Endometrium (tissue), 2 donors: ENCODE data around the gene NPR1.
"Not testable (repeated sequence)": the region's sequence is repeated elsewhere in the genome, so short reads cannot be mapped to it uniquely, and the experiment has no call there.

Experiments used
- FAIRE-seq: peaks from 2 replicates; lab custom pipeline; 2012; peaks lifted over from hg19 to GRCh38; lab: Jason Lieb, UNC
- donor health status: control.
- donor health status: control.

Gene NPR1

DNA sequence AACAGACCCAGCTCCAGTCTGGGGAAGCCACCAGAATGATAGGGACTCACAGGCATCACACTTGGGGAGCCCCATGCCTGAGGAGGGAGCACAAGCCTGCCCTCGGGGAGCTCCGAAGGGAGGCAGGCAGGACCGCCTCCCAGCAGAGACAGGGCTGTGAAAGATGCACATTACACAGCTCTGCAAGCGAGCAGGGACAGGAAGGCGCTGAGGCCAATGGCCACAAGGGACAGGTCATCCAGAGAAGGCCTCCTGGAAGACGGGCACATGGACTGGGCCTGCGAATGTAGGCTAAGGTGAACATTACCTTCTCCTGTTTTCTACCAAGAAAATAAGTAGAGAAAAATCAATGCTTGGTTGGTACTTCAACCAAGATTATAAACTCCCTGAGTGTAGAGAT, 4.2 kb downstream of the NPR1 start:
- FAIRE-seq: no peak

DNA sequence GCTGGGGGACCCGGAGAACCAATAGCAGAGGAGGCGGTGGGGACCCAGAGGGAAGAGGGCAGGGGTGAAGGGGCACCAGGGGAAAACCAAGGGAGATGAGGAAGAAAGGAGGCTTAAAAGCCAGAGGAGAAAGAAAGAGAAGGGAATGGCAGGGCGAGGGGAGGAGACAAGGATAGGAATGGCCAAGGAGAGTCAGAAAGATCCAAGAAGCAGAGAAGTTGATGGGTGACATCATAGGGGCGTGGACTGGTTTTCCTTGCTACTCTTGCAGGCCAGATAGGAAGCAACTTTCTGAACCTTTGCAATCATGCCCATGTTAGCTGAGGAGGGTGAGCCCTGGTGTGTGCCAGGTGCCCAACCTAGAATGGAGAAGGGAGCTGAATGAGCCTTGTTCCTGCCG, 5.4 kb downstream of the NPR1 start:
- FAIRE-seq: no peak

DNA sequence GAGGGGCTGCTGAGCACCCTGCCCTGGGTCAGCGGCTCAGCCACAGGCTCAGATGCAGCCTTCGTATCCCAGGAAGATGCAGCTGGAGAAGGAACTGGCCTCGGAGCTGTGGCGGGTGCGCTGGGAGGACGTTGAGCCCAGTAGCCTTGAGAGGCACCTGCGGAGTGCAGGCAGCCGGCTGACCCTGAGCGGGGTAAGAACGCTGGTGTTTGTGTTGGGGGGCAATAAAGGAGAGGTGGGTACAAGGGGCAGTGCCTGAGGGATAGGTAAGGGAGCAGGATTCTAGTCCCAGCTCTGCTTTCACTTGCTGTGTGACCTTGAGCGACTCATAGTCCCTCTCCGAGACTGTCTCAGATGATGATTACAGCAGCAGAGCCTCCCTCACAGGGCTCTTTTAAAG, 6.4 kb downstream of the NPR1 start:
- no peak for FAIRE-seq

- FAIRE-seq: no peak
These were observed 7.3 kb downstream of the NPR1 start for GRCh38 chr1:153685544-153686340.

GRCh38 chr1:153687346-153688125, 9.0 kb downstream of the NPR1 start:
- FAIRE-seq: no peak

GRCh38 chr1:153688276-153688675, 9.8 kb downstream of the NPR1 start:
- FAIRE-seq: no peak

DNA sequence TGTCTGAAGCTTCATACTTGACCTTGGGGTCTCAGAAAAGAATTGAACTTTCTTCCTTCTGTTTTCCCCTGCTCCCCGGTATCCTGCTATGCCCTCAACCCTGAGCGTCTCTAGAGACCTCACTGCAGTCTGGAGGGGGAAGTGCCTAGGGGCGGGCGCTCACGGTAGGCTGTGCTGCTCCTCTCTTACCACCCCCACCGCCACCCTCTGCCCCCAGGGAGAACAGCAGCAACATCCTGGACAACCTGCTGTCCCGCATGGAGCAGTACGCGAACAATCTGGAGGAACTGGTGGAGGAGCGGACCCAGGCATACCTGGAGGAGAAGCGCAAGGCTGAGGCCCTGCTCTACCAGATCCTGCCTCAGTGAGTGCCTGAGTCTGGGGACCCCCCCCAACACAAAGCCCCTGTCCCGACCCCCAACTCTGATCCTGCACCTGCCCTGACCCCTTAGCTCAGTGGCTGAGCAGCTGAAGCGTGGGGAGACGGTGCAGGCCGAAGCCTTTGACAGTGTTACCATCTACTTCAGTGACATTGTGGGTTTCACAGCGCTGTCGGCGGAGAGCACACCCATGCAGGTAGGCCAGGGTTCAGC, 10.3 kb downstream of the NPR1 start:
- no peak for FAIRE-seq

DNA sequence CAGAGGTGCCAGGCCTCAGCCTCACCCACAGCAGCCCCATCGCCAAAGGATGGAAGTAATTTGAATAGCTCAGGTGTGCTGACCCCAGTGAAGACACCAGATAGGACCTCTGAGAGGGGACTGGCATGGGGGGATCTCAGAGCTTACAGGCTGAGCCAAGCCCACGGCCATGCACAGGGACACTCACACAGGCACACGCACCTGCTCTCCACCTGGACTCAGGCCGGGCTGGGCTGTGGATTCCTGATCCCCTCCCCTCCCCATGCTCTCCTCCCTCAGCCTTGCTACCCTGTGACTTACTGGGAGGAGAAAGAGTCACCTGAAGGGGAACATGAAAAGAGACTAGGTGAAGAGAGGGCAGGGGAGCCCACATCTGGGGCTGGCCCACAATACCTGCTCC, 15.0 kb downstream of the NPR1 start:
- no peak for FAIRE-seq

DNA sequence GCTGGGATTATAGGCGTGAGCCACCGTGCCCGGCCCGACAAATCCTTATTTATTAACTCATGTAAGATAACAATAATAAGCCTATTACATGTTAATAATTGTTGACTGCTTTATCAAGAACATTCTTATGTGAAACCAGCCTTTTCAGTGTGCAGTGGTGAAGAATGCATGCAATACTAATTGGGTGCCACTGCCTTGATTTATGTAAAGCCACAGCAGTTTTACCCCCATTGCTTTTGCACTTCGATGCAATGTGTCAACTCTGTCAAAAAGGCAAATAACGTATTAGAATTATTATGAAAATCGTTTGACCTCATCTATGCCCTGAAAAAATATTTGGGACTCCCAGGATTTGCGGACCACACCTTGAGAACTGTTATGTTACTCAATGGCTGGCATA, 18.3 kb downstream of the NPR1 start:
- no peak for FAIRE-seq

DNA sequence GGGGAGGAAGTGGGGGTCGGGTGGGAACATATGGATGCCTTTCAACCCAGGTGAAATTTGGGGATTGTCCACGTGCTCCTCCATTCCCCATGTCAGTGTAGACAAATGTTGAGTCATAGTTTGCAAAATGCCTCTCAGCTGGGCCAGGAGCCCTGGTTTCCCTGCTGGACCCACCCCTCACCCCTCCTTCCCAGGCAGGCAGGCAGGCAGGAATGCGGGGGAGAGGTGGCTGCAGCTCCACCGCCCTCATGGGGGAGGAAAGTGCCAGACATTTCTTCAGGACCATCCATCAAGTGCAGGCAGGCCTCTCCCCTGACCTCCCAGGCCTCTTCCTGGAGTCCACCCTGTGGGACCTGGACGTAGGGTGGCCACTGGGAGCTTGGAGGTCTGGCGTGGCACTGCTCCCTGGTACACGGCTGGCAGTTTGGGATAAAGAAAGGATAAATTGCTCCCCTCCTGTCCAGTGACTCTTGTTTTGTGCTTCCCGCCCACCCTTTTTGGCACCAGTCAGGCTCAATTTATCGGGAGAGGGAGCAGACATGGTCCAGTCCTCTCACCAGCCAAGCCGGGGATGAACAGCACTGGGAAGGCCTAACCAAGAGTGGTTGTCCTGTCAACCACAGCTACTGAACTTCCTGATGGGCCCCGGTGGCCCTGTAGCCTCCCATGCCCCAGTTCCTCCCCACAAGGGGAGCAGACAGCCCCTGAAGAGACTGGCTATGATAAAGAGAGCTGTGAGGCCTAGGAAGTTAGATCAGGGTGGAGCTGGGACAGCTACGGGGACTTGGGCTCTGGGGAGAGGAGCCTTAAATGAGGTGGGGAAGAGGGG, 18.9 kb downstream of the NPR1 start:
- FAIRE-seq: no peak

GRCh38 chr1:153698020-153698922, 19.8 kb downstream of the NPR1 start:
- FAIRE-seq: no peak

DNA sequence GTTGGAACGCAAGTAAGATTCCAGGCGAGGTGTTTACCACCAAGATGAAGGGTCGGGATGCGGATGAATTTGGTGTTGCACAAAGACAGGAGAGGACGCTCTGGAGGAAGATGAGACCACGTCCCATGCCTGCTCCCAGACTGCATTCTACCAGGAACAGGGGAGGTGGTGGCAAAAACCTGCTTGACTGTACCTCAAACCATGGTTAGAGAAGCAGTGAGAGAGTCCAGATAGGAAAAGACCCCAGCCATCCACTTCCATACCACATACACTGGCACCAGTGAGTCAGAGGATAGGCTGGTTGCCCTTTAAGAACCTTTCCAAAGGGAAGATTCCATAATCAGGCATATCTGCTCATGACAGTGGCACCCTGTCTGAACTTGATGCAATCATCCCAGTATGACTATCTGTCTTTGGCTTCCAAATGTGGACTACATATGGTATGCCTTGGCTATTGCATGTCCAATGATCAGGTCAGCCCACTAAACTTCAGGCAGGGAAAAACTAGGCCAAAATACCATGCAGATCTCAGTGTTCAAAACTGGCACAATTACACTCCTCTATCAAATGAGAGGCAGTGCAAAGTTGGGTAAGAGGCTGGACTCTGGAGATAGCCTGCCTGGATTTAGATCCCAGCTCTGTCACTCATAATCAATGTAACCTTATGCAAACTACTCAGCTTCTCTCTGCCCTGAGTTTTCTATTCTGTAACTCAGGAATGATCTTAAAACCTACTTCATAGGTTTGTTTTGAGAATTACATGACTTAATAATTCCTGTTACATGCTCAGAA, 20.6 kb downstream of the NPR1 start:
- no peak for FAIRE-seq

DNA sequence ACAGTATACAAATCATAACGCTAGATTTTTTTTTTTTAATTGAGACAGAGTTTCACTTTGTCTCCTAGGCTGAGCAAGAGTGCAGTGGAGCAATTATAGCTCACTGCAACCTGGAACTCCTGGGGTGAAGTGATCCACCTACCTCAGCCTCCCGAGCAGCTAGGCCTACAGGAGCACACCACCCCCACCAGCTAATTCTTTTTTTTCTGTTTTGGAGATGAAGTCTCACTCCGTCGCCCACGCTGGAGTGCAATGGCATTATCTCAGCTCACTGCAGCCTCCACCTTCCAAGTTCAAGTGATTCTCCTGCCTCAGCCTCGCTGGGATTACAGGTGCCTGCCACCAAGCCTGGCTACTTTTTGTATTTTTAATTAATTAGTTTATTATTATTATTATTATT, 21.3 kb downstream of the NPR1 start:
- no peak for FAIRE-seq

DNA sequence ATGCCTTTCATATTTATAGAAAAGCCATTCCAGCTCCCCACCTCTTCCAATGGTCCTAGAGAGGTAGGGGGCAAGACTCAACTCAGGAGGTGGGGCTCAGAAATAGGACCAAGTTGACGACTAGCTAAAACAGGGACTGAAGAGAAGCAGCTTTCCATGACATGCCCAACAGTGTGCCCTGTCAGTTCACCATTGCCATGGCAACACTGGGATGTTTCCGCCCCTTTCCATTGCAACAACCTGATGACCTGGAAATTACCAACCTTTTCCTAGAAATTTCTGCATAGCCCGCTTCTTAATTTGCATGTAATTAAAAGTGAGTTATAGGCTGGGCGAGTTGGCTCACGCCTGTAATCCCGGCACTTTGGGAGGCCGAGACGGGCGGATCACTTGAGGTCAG, 27.0 kb downstream of the NPR1 start:
- no peak for FAIRE-seq

DNA sequence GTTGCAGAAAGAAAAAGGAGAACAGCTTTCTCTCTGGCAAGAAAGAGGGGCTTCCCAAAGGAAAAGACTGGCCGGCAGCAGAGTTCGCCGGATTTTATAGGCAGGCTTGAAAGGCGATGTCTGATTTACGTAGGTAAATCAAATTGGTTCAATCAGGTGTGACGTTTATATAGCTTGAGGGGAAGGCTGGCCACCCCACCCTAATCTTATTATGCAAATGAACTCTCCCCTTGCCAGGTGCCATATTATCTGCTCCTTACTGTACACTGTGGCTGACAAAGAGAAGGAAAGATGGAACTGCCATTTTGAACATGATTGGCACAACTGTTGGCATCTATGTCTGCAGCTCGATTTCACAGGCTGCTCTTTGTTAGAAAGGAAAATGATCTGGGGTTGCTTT, 32.5 kb downstream of the NPR1 start:
- FAIRE-seq: no peak

DNA sequence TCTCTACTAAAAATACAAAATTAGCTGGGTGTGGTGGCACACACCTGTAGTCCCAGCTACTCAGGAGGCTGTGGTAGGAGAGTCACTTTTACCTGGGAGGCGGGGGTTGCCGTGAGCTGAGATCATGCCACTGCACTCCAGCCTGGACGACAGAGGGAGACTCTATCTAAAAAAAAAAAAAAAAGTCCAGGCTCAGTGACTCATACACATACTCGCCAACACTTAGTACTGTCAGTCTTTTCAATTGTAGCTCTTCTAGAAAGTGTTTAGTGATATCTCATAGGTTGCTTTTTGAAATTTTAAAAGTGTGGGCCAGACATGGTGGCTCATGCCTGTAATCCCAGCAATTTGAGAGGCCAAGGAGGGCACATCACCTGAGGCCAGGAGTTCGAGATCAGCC, 37.7 kb downstream of the NPR1 start:
- FAIRE-seq: not testable (repeated sequence)

DNA sequence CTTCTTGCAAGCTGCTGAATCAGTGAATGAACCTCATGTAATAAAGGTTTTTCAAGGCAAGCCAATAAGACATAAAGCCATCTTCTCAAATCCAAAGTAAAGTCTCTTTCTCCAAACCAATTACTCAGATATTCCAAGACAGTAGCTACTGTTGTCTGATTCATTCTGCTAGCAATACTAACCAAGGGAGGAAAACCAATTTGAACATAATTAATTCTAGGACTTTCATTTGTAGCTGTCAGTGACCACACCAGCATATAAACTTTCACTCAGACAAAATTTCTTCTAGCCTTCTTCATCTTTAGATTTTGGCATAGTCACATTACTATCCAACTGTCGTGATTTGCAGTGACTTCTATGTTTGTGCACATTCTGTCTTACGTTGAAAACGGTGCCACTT, 38.8 kb downstream of the NPR1 start:
- FAIRE-seq: no peak

DNA sequence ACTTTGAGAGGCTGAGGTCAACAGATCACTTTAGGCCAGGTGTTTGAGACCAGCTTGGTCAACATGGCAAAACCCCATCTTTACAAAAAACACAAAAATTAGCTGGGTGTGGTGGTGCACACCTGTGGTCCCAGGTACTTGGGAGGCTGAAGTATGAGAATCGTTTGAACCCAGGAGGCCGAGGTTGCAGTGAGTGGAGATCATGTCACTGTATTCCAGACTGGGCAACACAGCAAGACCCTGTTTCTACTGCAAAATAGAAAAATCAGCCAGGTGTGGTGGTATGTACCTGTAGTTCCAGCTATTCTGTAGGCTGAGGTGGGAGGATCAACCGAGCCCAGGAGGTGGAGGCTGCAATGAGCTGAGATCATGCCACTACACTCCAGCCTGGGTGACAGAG, 45.2 kb downstream of the NPR1 start:
- no peak for FAIRE-seq

GRCh38 chr1:153724634-153725033, 46.1 kb downstream of the NPR1 start:
- not testable (repeated sequence) for FAIRE-seq
